ENCODE results near the gene TBX10. TPM values are rescaled to one million over a fixed set of nuclear protein-coding genes. Genes with fewer than 3 reads are reported as not detected.

TBX10 gene
- total RNA-seq, 1 donor = not detected

- TF ChIP-seq CTCF (IDR thresholded peaks at IDR 0.05; ENCODE audit: insufficient read depth, low read length) = no peak
- no peak overlapping the region for H3K4me3 ChIP-seq (ENCODE audit: low read depth, low read length)
- DNase-seq (ENCODE audit: low read depth) = no peak
These were observed 28.1 kb upstream of the TBX10 start for GRCh38 chr11:67667490-67668191.

GRCh38 chr11:67666676-67667489 is 27.3 kb upstream of the TBX10 start:
- no peak for DNase-seq (ENCODE audit: low read depth)
- no peak overlapping the region for H3K4me3 ChIP-seq (ENCODE audit: low read depth, low read length)
- TF ChIP-seq CTCF (IDR thresholded peaks at IDR 0.05; ENCODE audit: insufficient read depth, low read length) = no peak

GRCh38 chr11:67666303-67666645 is 26.7 kb upstream of the TBX10 start:
- TF ChIP-seq CTCF (IDR thresholded peaks at IDR 0.05; ENCODE audit: insufficient read depth, low read length) = no peak
- DNase-seq (ENCODE audit: low read depth) = no peak
- no peak overlapping the region for H3K4me3 ChIP-seq (ENCODE audit: low read depth, low read length)

GRCh38 chr11:67665541-67666302 is 26.2 kb upstream of the TBX10 start:
- no peak for TF ChIP-seq CTCF (IDR thresholded peaks at IDR 0.05; ENCODE audit: insufficient read depth, low read length)
- H3K4me3 ChIP-seq (ENCODE audit: low read depth, low read length) = no peak overlapping the region
- DNase-seq (ENCODE audit: low read depth) = no peak

- no peak overlapping the region for H3K4me3 ChIP-seq (ENCODE audit: low read depth, low read length)
- no peak for DNase-seq (ENCODE audit: low read depth)
- no peak for TF ChIP-seq CTCF (IDR thresholded peaks at IDR 0.05; ENCODE audit: insufficient read depth, low read length)
These were observed 25.4 kb upstream of the TBX10 start for GRCh38 chr11:67664696-67665540.

GRCh38 chr11:67664213-67664585 is 24.6 kb upstream of the TBX10 start:
- no peak for TF ChIP-seq CTCF (IDR thresholded peaks at IDR 0.05; ENCODE audit: insufficient read depth, low read length)
- no peak overlapping the region for H3K4me3 ChIP-seq (ENCODE audit: low read depth, low read length)
- DNase-seq (ENCODE audit: low read depth) = no peak
